ENCODE results near the gene MXD4.
A peak's percentile ranks its signal among the peaks of the same experiment; 100 is the strongest.

MXD4 gene

DNA sequence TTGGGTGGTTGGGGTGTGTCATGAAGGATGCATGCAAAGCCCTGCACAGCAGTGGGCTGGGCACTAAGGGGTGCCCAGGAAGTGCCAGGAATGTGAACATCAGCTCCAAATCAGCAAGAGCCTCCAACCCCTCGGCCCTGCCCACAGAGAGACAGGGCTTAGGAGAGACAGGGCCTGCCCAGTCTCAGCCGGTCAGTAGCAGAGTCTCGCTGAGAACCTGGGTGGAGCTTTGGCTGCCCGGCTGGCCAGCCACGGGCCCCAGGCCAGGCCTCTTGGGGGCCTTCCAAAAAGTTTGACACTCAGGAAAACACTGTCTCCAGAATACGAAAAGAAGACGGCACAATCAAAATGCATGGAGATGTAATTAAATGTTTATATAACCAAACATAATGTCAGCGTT lies 4.3 kb upstream of the MXD4 start:
- Mint-ChIP-seq H3K9me3 (no peaks in the 10 kb centered on the region), H3K4me1 (peaks cover 4 to 9% of the 10 kb centered on the region in 2 donors), H3K36me3 (no peaks in the 10 kb centered on the region), H3K27ac (no peak overlapping the region), H3K27me3 (no peaks in the 10 kb centered on the region), H3K4me3 (no peak overlapping the region)
- ATAC-seq (replicated peaks) = no peak
- no peak for DNase-seq

DNA sequence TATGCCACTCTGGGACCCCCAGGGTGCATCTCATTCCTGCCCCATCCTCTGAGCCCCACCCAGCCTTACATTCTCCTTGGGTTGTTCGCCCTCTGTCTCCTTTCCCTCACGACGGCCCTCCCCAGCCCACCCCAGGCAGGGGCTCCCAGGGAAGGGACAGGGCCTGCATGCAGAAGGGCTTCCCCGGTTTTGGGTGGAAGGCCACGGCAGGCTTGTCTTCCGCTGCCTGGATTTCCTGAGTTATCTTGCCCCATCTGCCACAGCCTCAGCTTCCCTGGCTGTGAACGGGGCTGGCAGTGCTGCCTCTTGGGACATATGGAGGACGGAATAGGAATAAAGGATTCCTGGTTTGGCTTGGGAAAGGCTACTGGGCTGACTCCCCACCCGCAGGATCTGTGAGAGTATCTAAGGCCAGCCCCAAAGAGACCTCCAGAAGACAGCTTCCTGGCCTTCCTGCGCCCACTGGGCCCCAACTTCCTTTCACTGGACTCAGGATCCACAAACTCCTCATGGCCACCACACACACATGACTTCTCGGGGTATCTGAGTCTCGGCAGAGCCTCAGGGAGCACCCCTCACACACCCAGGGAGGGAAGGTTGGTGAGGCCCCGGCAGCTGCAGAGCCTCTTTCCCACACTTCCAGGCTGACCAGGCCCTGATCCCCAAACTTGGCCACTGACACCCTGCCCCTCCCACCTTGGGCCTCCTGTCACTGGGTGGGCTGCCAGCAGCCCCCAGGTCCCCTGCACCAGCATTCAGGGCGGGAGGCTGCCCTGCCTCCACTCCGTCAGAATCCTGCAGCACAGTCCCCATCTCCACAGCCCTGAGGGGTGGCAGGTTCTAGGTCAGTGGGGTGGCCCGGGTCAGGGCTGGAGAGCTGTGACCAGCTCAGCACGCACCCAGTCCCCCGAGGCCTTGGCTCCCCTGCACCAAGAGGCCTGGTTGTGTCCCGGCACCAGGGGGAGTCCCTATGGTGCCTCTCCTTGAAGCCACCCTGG lies 3.5 kb upstream of the MXD4 start:
- peak overlapping the region in 1 of 2 donors; percentile 28 for H3K4me3 Mint-ChIP-seq

DNA sequence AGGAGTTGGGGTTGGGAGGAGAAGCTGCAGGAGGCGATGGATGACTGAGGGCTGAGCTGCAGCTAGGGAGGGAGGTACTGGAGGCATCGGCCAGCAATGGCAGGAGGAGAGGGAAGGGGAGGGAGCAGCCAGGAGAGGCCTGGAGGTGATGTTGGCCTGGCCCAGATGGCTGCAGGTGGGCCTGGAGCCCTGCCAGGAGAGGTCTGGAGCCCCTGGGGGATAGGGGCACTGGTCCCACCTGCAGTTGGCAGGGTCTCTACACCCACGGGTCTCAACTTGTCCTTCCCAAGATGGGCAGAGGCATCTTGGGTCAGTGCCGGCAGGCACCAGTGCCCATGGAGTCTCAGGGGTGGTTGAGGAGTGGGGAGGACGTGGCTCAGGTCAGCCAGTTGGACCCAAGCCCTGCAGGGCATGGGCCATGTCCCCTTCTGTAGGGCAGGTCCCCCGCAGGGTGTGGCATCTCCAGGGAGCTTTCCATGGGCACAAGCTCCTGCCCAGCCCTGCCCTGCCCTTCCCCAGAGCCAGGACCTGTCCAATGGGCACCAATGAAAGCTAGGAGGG lies 2.7 kb upstream of the MXD4 start:
- Mint-ChIP-seq H3K4me1 (peaks cover 4 to 9% of the 10 kb centered on the region in 2 donors), H3K4me3 (no peak overlapping the region), H3K9me3 (no peaks in the 10 kb centered on the region), H3K27me3 (no peaks in the 10 kb centered on the region), H3K36me3 (no peaks in the 10 kb centered on the region), H3K27ac (no peak overlapping the region)
- DNase-seq (no peak), ATAC-seq (replicated peaks) (no peak)

More for the DNA sequence above, 3.5 kb upstream of the MXD4 start:
- no peak for DNase-seq
- Mint-ChIP-seq H3K4me1 (peaks cover 4 to 9% of the 10 kb centered on the region in 2 donors), H3K36me3 (no peaks in the 10 kb centered on the region), H3K9me3 (no peaks in the 10 kb centered on the region), H3K27ac (no peak overlapping the region), H3K27me3 (no peaks in the 10 kb centered on the region)
- ATAC-seq (replicated peaks) = no peak

DNA sequence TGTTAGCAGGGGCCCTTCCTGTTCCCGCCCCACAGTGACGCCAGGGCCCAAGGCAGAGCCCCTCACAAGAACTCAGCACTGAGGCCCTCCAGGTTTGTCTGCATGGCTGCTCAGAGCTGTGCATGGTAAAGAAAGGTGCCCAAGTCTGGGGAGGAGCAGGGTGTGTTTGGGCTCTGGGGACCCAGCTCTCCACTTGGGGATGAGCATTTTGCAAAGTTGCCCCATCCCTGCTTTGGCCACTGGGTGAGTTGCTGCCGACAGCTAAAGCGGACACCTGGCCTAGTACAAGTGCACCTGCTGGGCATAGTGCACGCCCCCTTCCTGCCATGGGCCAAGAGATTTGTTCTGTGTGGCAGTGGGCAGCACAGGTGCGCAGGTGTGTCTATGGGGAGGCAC lies 2.0 kb upstream of the MXD4 start:
- Mint-ChIP-seq H3K27ac (peak overlapping the region; percentile 9), H3K4me3 (no peak overlapping the region)
- DNase-seq = no peak

DNA sequence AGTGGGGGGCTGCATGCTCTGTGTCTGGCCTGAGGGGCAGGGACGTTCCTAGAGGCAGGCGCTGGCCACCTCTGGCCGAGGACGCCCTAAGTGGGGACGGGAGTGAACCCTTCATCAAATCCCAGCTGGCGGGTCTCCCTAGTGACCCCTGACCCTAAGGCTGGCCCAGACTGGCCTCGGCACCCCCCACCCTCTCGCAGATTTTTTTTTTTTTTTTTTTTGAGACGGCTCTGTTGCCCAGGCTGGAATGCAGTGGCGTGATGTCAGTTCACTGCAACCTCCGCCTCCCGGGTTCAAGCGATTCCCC lies 988 bp upstream of the MXD4 start:
- peaks cover 4 to 13% of the 10 kb centered on the region in 2 donors for H3K4me1 Mint-ChIP-seq
- no peak for ATAC-seq (replicated peaks)
- H3K9me3 Mint-ChIP-seq = no peaks in the 10 kb centered on the region
- DNase-seq = no peak
- no peaks in the 10 kb centered on the region for H3K27me3 Mint-ChIP-seq
- H3K27ac Mint-ChIP-seq = peak overlapping the region; percentile 80
- H3K4me3 Mint-ChIP-seq = peak overlapping the region; percentile 86
- H3K36me3 Mint-ChIP-seq = no peaks in the 10 kb centered on the region

More for the DNA sequence above, 2.0 kb upstream of the MXD4 start:
- no peaks in the 10 kb centered on the region for H3K27me3 Mint-ChIP-seq
- ATAC-seq (replicated peaks) = no peak
- no peaks in the 10 kb centered on the region for H3K36me3 Mint-ChIP-seq
- peaks cover 4 to 9% of the 10 kb centered on the region in 2 donors for H3K4me1 Mint-ChIP-seq
- H3K9me3 Mint-ChIP-seq = no peaks in the 10 kb centered on the region

DNA sequence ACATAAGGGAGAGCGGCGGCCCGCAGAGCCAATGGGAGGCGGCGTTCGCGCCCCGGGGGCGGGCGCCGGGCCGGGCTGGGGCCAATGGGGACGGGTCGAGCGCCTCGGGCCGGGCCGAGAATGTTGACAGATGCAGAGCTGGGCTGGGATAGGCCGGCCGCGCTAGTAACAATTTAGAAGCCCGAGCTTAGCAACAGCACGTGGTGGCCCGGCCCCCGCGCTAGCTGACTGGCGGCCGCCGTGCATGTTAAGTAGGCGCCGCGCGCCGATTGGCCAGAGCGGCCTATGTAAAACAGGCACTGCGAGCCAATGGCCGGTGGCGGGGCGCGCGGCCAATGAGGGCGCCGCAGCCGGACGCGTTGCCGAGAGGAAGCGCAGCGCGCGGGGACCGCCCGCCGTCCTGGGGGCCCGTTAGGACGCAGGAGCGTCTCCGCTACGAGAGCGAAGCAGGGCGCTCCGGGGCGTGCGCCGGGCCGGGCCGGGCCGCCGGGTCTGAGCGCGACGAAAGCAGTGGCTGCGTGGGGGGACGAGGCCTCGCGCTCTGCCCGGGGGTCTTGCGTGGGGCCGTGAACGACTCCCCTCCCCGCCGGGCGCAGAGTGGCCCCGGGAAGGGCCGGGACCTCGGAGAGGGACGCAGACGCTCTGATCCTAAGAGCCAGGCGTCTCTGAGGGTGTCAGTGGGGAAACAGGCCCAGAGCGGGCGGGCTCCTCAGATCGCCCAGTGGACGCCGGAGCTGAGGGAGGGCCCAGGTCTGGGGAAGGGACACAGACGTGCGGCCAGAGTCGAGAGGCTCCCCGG lies 435 bp upstream of the MXD4 start:
- Mint-ChIP-seq H3K27ac (peak overlapping the region; percentile 90), H3K4me1 (peaks cover 6 to 18% of the 10 kb centered on the region in 2 donors)
- ATAC-seq (replicated peaks) = peak; percentile 91 to 93

DNA sequence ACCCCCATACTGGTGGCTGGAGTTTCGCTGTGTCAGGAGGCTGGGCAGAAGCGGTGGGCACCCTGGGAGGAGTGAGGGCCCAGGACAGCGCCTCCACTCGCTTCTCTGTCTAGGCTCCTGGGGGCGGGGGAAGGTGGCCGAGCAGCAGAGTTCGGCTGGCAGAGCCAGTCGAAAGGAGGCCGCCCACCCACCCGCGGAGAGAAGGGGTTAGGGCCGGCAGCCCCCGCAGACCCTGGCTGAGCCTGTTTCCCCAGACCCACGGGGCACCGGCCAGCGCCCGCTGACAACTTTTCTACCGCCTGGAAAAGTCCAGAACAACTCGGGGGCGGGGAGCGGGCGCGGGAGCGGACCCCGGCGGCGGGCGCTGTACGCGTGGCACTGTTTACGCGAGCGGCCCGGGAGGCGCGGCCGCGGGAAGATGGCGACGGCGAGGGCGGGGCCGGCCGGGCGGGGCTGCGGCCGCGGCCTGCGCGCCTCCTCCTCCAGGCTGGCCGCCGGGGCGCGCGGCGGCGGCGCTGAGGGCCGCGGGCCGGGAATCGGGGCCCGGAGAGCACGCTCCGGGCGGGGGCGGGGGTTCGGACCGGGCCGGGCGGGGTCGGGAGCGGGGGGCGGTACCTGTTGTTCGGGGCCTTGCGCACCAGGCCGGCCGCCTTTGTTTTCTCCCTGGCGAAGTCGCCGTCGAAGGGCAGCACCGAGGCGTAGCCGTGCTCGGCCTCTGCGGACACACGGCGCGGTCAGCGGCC lies 628 bp downstream of the MXD4 start:
- Mint-ChIP-seq H3K9me3 (no peaks in the 10 kb centered on the region), H3K27me3 (no peaks in the 10 kb centered on the region), H3K4me3 (peak overlapping the region; percentile 77 to 87), H3K36me3 (no peaks in the 10 kb centered on the region), H3K27ac (peak overlapping the region; percentile 47), H3K4me1 (peaks cover 13 to 28% of the 10 kb centered on the region in 2 donors)
- DNase-seq (peak; percentile 29), ATAC-seq (replicated peaks) (peak; percentile 24 to 33)

More for the DNA sequence above, 435 bp upstream of the MXD4 start:
- no peaks in the 10 kb centered on the region for H3K9me3 Mint-ChIP-seq
- no peaks in the 10 kb centered on the region for H3K36me3 Mint-ChIP-seq
- H3K27me3 Mint-ChIP-seq = no peaks in the 10 kb centered on the region
- H3K4me3 Mint-ChIP-seq = peak overlapping the region; percentile 86
- DNase-seq = peak; percentile 98

DNA sequence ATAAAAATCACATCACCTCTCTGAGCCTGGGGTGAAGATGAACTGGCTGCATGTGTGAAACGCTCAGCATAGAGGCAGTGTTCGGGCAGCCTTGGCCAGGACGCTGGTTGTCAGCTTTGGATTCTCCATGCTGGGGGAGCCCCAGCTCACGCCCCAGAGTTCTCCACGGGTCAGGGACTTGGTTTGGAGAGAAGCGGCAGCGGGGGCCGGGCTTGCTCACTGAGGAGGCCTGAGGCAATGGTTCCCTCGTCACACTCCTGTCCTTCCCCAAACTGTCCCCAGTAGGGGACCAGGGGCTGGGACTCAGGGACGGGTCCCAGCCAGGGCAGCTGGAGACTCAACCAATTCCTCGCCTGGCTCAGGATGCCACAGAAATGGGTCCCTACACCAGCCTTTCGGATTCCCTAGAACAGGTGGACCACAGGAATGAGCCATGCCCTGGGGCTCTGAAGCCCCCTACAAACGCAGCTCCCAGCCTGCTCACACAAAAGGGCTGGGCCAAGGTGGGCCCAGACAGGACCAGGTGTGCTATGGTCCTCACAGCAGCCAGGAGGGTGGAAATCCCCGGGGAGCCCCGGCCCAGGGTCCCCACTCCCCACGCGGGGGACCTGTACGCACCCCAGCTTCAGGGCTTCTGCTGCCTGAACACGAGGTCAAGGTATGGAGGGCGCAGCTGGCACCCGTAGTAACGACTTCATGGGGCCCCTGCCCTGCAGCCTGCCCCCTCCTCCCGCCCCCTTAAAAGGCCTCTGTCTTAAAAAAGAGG lies 1.4 kb downstream of the MXD4 start:
- ATAC-seq (replicated peaks) (no peak), DNase-seq (no peak)
- H3K36me3 Mint-ChIP-seq = no peaks in the 10 kb centered on the region
- peaks cover 13 to 28% of the 10 kb centered on the region in 2 donors for H3K4me1 Mint-ChIP-seq
- no peaks in the 10 kb centered on the region for H3K27me3 Mint-ChIP-seq
- no peaks in the 10 kb centered on the region for H3K9me3 Mint-ChIP-seq
- peak overlapping the region; percentile 47 for H3K27ac Mint-ChIP-seq
- H3K4me3 Mint-ChIP-seq = peak overlapping the region; percentile 77 to 87

DNA sequence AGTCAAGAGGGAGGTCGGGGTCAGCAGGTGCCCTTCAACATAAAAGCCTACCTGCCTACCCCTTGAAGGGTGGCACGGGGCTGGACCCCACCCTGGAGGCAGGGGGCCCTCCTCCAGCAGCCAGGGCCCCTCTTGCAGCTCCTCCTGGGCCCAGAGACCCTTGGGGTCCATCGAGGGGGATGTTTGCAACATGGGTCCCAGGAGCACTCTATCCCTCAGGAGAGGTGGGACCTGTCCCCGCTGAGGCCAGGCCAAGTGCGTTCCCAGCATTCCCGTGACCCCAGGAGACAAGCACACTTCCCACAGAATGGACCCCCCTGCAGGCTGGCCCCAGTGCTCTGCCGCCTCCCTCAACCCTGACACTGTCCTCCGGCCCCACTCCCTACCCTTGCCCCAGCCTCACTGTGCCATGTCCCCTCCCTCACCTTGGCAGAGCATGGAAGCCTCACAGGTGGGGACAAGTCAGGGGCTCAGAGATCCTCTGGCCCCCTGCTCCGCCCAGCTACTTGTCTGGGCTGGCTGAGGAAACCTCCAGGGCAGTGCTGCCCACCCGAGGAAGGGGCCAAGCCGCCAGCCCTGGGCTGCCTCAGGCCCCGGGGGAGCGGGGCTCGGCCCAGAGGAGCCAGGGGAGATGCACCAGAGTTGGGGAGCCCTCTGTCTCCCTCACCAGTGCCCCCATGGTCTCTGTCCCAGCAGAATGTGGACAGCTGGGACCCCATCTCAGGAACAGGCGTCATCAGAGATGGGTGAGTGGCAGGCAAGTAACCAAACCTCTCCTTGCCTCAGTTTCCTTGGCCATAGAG lies 2.2 kb downstream of the MXD4 start:
- ATAC-seq (replicated peaks) (no peak), DNase-seq (no peak)
- Mint-ChIP-seq H3K36me3 (peaks cover 2 to 3% of the 10 kb centered on the region in 2 donors), H3K27ac (no peak overlapping the region), H3K4me1 (peaks cover 13 to 31% of the 10 kb centered on the region in 2 donors), H3K27me3 (no peaks in the 10 kb centered on the region), H3K4me3 (peak overlapping the region in 1 of 2 donors; percentile 29), H3K9me3 (no peaks in the 10 kb centered on the region)

DNA sequence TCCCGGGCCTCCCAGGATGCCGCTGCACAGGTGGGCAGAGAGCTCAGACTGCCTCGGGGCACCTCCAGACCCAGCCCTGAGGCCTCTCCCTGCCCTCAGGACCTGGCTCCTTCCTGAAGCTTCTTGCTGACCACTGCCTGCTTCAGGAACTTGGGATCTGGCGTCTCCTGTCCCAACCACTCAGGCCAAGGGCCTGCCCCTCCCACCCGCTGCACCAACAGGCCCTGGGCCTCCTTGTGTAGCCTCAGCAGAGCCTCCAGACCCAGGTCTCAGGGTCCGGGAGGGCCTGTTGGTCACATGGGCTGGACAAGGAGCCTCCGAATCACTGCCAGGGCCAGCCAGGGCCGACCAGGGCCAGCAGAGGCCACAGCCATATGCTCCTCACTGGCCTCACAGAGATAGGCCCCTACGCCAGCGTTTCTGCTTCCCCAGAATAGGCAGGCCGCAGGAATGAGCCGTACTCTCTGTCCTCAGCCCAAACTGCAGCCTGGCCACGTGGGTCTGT lies 2.8 kb downstream of the MXD4 start:
- no peak overlapping the region for H3K27ac Mint-ChIP-seq
- H3K4me3 Mint-ChIP-seq = no peak overlapping the region
- H3K9me3 Mint-ChIP-seq = no peaks in the 10 kb centered on the region
- DNase-seq (no peak), ATAC-seq (replicated peaks) (no peak)
- H3K4me1 Mint-ChIP-seq = peaks cover 11 to 33% of the 10 kb centered on the region in 2 donors
- peaks cover 5 to 6% of the 10 kb centered on the region in 2 donors for H3K36me3 Mint-ChIP-seq
- H3K27me3 Mint-ChIP-seq = no peaks in the 10 kb centered on the region

DNA sequence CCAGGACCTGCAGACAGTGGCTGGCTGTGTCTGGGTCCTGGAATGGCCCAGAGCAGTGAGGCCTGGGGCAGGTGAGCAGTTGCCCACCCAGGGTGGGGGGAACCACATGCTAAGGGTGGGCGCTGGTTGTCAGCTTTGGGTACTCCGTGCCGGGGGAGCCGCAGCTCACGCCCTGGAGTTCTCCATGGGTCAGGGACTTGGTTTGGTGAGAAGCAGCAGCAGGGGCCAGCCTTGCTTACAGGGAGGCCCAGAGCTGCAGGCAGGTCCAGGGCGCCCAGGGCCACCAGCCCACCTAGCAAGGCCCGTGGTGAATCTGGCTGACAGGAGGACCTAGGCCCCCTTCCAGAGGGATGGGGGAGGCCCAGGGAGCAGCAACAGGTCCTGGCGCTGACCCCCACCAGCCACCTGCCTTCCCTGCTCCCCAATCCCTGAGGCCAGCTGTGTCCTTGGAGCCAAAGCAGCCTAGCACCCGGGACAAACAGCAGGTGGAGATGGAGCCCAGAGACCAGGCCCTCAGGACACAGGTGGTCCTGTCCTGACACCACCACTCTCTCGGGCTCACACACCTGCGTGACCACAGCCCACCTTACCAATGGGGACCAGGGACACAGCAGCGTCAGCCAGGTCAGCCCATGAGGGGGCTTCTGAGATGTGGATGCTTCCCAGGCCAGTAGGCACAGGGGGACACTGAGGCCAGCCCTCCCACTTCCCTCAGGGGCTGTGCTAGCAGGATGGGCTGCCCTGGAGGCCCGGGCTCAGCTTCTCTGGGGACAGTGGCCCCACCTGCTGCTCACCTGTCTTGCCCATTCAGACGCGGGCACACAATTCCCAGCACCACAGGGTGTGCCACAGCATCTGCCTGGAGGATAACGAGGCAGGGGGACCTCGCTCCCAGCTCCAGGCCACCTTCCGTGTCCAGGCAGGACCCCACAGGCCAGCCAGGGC lies 3.5 kb downstream of the MXD4 start:
- Mint-ChIP-seq H3K27me3 (no peaks in the 10 kb centered on the region), H3K36me3 (peaks cover 5 to 6% of the 10 kb centered on the region in 2 donors), H3K27ac (peak overlapping the region; percentile 81), H3K4me3 (no peak overlapping the region), H3K9me3 (no peaks in the 10 kb centered on the region), H3K4me1 (peaks cover 11 to 31% of the 10 kb centered on the region in 2 donors)
- DNase-seq (no peak), ATAC-seq (replicated peaks) (no peak)

Measured in stimulated activated naive B cell treated with anti-CD40 and anti-IgM and Interleukin-4, amounts not matched to agents 10 μg/mL and 1 μg/mL and 100 μg/mL, for 72 hours (primary cell).